ENCODE measurements around the gene CEBPA. TPM values are rescaled to one million over a fixed set of nuclear protein-coding genes. Genes with fewer than 3 reads are reported as not detected.

Gene CEBPA
- total and polyA plus RNA-seq, 2 experiments from 2014 or later: 0.50 to 2.6 TPM

DNA sequence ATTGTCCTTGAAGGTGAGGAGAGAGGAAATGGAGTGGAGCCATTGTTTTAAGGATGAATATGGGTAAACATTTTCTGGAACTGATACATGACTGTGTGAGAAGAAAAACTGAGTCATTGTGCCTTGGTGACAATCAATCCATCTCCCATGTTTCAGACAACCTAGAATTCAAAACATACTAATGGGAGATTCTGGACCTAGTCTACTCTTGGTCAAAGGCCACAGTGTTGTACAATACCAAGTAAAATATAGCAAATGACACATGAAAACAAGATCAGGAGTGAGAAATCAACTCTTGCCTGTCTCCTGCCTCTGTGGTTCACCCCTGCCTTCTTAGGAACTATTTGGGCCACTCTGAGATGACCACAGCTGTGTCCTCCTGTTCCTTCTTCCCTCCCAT lies 13.1 kb downstream of the CEBPA start (continued):
- TF ChIP-seq, protein P1, sequence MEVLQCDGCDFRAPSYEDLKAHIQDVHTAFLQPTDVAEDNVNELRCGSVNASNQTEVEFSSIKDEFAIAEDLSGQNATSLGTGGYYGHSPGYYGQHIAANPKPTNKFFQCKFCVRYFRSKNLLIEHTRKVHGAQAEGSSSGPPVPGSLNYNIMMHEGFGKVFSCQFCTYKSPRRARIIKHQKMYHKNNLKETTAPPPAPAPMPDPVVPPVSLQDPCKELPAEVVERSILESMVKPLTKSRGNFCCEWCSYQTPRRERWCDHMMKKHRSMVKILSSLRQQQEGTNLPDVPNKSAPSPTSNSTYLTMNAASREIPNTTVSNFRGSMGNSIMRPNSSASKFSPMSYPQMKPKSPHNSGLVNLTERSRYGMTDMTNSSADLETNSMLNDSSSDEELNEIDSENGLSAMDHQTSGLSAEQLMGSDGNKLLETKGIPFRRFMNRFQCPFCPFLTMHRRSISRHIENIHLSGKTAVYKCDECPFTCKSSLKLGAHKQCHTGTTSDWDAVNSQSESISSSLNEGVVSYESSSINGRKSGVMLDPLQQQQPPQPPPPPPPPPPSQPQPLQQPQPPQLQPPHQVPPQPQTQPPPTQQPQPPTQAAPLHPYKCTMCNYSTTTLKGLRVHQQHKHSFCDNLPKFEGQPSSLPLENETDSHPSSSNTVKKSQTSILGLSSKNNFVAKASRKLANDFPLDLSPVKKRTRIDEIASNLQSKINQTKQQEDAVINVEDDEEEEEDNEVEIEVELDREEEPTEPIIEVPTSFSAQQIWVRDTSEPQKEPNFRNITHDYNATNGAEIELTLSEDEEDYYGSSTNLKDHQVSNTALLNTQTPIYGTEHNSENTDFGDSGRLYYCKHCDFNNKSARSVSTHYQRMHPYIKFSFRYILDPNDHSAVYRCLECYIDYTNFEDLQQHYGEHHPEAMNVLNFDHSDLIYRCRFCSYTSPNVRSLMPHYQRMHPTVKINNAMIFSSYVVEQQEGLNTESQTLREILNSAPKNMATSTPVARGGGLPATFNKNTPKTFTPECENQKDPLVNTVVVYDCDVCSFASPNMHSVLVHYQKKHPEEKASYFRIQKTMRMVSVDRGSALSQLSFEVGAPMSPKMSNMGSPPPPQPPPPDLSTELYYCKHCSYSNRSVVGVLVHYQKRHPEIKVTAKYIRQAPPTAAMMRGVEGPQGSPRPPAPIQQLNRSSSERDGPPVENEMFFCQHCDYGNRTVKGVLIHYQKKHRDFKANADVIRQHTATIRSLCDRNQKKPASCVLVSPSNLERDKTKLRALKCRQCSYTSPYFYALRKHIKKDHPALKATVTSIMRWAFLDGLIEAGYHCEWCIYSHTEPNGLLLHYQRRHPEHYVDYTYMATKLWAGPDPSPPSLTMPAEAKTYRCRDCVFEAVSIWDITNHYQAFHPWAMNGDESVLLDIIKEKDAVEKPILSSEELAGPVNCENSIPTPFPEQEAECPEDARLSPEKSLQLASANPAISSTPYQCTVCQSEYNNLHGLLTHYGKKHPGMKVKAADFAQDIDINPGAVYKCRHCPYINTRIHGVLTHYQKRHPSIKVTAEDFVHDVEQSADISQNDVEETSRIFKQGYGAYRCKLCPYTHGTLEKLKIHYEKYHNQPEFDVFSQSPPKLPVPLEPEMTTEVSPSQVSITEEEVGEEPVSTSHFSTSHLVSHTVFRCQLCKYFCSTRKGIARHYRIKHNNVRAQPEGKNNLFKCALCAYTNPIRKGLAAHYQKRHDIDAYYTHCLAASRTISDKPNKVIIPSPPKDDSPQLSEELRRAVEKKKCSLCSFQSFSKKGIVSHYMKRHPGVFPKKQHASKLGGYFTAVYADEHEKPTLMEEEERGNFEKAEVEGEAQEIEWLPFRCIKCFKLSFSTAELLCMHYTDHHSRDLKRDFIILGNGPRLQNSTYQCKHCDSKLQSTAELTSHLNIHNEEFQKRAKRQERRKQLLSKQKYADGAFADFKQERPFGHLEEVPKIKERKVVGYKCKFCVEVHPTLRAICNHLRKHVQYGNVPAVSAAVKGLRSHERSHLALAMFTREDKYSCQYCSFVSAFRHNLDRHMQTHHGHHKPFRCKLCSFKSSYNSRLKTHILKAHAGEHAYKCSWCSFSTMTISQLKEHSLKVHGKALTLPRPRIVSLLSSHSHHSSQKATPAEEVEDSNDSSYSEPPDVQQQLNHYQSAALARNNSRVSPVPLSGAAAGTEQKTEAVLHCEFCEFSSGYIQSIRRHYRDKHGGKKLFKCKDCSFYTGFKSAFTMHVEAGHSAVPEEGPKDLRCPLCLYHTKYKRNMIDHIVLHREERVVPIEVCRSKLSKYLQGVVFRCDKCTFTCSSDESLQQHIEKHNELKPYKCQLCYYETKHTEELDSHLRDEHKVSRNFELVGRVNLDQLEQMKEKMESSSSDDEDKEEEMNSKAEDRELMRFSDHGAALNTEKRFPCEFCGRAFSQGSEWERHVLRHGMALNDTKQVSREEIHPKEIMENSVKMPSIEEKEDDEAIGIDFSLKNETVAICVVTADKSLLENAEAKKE (CRISPR knock-in tag; IDR thresholded peaks at IDR 0.05): no peak

DNA sequence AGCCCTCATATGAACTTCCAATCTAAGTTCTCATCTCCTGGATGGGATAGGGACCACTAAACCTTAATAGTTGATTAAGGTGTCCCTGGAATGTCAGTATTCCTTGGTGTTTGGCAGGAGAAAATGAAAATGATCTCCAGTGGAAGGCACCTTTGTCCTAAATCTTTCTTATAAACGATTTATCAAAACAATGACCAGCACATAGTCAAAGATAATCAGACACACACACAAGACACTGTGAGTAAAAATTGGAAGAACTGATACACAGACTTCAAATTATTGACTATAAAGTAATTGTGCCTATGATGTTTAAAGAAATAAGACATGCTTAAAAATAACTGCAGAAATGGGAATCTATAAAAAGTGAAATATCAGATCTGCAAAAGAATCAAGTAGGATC lies 13.7 kb downstream of the CEBPA start:
- Histone ChIP-seq H3K36me3 (ENCODE audit: insufficient read depth) (no peaks in the 10 kb centered on the region), H3K4me3 (no peak overlapping the region), H3K4me1 (ENCODE audit: insufficient read depth) (peaks cover 9% of the 10 kb centered on the region; the same call in 1 of the 2 replicates), H3K79me2 (replicated peaks; ENCODE audit: insufficient read depth) (no peaks in the 10 kb centered on the region), H3K27me3 (ENCODE audit: insufficient read depth) (no peaks in the 10 kb centered on the region), H3K27ac (ENCODE audit: low read depth) (no peak overlapping the region), H2AFZ (no peak overlapping the region), H3K4me2 (no peak overlapping the region), H4K20me1 (replicated peaks; ENCODE audit: insufficient read depth) (no peaks in the 10 kb centered on the region), H3F3A (replicated peaks; ENCODE audit: low read depth) (no peaks in the 10 kb centered on the region), H3K9me2 (ENCODE audit: insufficient read depth) (peaks cover 5% of the 10 kb centered on the region; the same call in 1 of the 2 replicates)
- peaks cover 12% of the 10 kb centered on the region for H3K9me3 Mint-ChIP-seq
- no peak overlapping the region for H3K27ac Mint-ChIP-seq
- ATAC-seq: no peak
- no peak for DNase-seq (ENCODE audit: low spot score)
- peaks cover 1% of the 10 kb centered on the region for H3K27me3 Mint-ChIP-seq (ENCODE audit: insufficient read depth, low read depth, poor library complexity)
- H3K4me3 Mint-ChIP-seq: no peak overlapping the region
- H3K4me1 Mint-ChIP-seq: peaks cover 17% of the 10 kb centered on the region
- H3K36me3 Mint-ChIP-seq (ENCODE audit: low read depth): no peaks in the 10 kb centered on the region
- TF ChIP-seq JUNB (IDR thresholded peaks at IDR 0.05; ENCODE audit: unreplicated experiment): no peak
- TF ChIP-seq, protein P2, sequence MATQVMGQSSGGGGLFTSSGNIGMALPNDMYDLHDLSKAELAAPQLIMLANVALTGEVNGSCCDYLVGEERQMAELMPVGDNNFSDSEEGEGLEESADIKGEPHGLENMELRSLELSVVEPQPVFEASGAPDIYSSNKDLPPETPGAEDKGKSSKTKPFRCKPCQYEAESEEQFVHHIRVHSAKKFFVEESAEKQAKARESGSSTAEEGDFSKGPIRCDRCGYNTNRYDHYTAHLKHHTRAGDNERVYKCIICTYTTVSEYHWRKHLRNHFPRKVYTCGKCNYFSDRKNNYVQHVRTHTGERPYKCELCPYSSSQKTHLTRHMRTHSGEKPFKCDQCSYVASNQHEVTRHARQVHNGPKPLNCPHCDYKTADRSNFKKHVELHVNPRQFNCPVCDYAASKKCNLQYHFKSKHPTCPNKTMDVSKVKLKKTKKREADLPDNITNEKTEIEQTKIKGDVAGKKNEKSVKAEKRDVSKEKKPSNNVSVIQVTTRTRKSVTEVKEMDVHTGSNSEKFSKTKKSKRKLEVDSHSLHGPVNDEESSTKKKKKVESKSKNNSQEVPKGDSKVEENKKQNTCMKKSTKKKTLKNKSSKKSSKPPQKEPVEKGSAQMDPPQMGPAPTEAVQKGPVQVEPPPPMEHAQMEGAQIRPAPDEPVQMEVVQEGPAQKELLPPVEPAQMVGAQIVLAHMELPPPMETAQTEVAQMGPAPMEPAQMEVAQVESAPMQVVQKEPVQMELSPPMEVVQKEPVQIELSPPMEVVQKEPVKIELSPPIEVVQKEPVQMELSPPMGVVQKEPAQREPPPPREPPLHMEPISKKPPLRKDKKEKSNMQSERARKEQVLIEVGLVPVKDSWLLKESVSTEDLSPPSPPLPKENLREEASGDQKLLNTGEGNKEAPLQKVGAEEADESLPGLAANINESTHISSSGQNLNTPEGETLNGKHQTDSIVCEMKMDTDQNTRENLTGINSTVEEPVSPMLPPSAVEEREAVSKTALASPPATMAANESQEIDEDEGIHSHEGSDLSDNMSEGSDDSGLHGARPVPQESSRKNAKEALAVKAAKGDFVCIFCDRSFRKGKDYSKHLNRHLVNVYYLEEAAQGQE (IDR thresholded peaks at IDR 0.05; ENCODE audit: unreplicated experiment): no peak
- no peak for TF ChIP-seq STAT1 (IDR thresholded peaks at IDR 0.05; ENCODE audit: unreplicated experiment)
- TF ChIP-seq EZH2phosphoT487 (IDR thresholded peaks at IDR 0.05; ENCODE audit: unreplicated experiment): no peak
- no peak for TF ChIP-seq CREB1 (CRISPR knock-in tag; IDR thresholded peaks at IDR 0.05; ENCODE audit: low read depth)
- TF ChIP-seq ZNF114 (CRISPR knock-in tag; IDR thresholded peaks at IDR 0.05): no peak

All from GM23338 (cell line).